ENCODE results near the gene GMPR2. TPM values are rescaled to one million over a fixed set of nuclear protein-coding genes. Genes with fewer than 3 reads are reported as not detected.
A peak's percentile ranks its signal among the peaks of the same experiment; 100 is the strongest.

GMPR2 gene
- total and polyA plus RNA-seq, 2 of the 4 experiments (the other 2 are of a cell fraction), result 63.7 to 92.5 TPM

DNA sequence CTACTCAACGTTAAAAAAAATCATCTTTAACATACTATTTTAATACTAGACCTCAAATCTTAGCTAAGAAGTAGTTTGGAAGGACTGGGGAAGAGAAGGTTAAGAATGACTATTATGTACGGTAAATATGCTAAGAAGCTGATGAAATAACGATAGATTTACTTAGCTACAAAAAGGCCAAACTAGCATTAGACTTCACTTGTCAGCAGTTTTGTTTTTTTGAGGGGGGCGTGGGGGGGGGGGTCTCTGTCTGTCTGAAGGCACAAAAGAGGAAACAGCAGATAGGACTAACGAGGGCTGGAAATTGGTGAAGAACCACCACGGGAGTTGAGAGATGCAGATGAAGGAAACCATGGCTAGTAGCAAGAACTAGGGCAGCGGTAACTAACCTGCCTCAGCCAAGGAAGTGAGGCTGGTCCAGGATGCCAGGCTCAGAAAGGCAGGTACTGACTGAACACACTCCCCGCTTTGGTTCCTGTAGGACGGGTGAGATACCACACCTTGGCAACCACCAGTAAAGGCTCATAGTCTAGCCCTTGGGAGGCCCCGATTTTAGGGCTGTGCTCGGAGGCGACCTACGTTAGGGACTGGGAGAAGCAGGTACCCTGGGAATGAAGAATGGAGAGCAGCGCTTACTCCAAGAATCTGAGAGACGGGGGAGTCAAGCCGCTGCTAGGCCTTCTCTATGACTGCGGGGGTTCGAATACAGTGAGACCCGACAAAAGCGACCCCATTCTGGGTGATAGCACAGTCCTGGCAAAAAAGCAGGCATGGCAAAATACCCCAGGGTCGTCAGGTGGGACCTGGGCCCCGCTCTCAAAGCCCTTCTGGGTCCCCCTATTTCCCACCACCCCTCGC lies 1.2 kb upstream of the GMPR2 start:
- ChIA-PET POLR2A (ENCODE audit: unreplicated experiment) (no interaction called here), CTCF (no interaction called here)
- Histone ChIP-seq H3K9me1 (ENCODE audit: insufficient read depth, low read length) (peaks cover 8% of the 10 kb centered on the region), H3K4me2 (ENCODE audit: low read depth, low read length) (peak overlapping the region; percentile 98), H3K4me3 (ENCODE audit: insufficient read depth, low read depth, low read length) (peak overlapping the region; percentile 56), H4K5ac (ENCODE audit: low read depth, low read length) (peak overlapping the region; percentile 65), H3K27me3 (ENCODE audit: control insufficient read depth, insufficient read depth, low read length) (no peaks in the 10 kb centered on the region), H4K8ac (ENCODE audit: low read depth in 2 of 2, low read length in 2 of 2) (peak overlapping the region; percentile 95 to 100), H3K23ac (ENCODE audit: low read depth, low read length) (peak overlapping the region; percentile 98), H3K9me3 (ENCODE audit: control insufficient read depth, insufficient read depth, low read length) (no peaks in the 10 kb centered on the region), H2BK15ac (ENCODE audit: low read depth, low read length) (no peak overlapping the region), H3K4me1 (ENCODE audit: control insufficient read depth, insufficient read depth, low read length) (peaks cover 8% of the 10 kb centered on the region), H3K14ac (replicated peaks; ENCODE audit: low read depth, low read length) (peak overlapping the region; percentile 99), H3K56ac (ENCODE audit: extremely low read depth, insufficient read depth, low read length) (peak overlapping the region; percentile 97), H2AK5ac (ENCODE audit: low read depth, low read length) (peak overlapping the region; percentile 97), H3K36me3 (ENCODE audit: control insufficient read depth, insufficient read depth, low read length) (peaks cover 9% of the 10 kb centered on the region), H2BK5ac (ENCODE audit: low read depth, low read length, poor library complexity, severe bottlenecking) (peak overlapping the region; percentile 84), H3K79me1 (ENCODE audit: low read depth in 1 of 2, low read length in 2 of 2) (peaks cover 40 to 77% of the 10 kb centered on the region in 2 experiments), H4K91ac (ENCODE audit: insufficient read depth, low read depth, low read length) (peak overlapping the region; percentile 93), H3K27ac (ENCODE audit: insufficient read depth, low read length) (peak overlapping the region; percentile 91), H4K20me1 (ENCODE audit: insufficient read depth, low read length) (no peaks in the 10 kb centered on the region), H3K4ac (ENCODE audit: low read depth, low read length) (peak overlapping the region; percentile 98), H2BK120ac (ENCODE audit: low read depth, low read length) (peak overlapping the region; percentile 51), H2AK9ac (replicated peaks; ENCODE audit: low read depth, low read length, poor library complexity) (peak overlapping the region; percentile 99), H3K18ac (ENCODE audit: low read depth, low read length) (no peak overlapping the region), H3K9ac (ENCODE audit: low read depth, low read length) (peak overlapping the region; percentile 91), H2BK20ac (ENCODE audit: low read depth, low read length) (no peak overlapping the region), H2AFZ (replicated peaks; ENCODE audit: low read length, poor library complexity) (peak overlapping the region; percentile 100)
- 2% methylated on average over 9 of the region's 23 CpGs; no CpG with 5 or more reads in 1 of the 2 experiments for WGBS, 2 experiments (ENCODE audit: extremely low coverage in 2 of 2, insufficient read length in 1 of 2)
- dilution Hi-C loops (cut with HindIII; ENCODE audit: low sequenced_read_pairs, unreplicated experiment) (no loop called here), intact Hi-C loops (cut with micrococcal nuclease) (loop anchor here (1.0 kb wide), 1 partner anchor 15 kb away; the partner anchor contains the start of gene MDP1), in situ Hi-C loops (cut with MboI; ENCODE audit: low sequenced_read_pairs) (loop anchor here (10.0 kb wide), 1 partner anchor 203 kb away; no protein-coding TSS in a partner anchor)
- ATAC-seq (ENCODE audit: low read depth) (no peak), DNase-seq (no peak)
- TF ChIP-seq, protein P1, sequence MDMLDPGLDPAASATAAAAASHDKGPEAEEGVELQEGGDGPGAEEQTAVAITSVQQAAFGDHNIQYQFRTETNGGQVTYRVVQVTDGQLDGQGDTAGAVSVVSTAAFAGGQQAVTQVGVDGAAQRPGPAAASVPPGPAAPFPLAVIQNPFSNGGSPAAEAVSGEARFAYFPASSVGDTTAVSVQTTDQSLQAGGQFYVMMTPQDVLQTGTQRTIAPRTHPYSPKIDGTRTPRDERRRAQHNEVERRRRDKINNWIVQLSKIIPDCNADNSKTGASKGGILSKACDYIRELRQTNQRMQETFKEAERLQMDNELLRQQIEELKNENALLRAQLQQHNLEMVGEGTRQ (IDR thresholded peaks at IDR 0.05; ENCODE audit: low read depth, low read length), result no peak
- no TSS peak for BruUV-seq (replicated peaks)

All from IMR-90 (cell line).